K562 (cell line): ENCODE results near the gene TMEM245. TPM values are rescaled to one million over a fixed set of nuclear protein-coding genes. Genes with fewer than 3 reads are reported as not detected.
A peak's percentile ranks its signal among the peaks of the same experiment; 100 is the strongest.

ENCODE experiments used
- CBFA2T2 ChIP-seq: fragments of 450-650 bp; conservative IDR thresholded peaks from 2 replicates; pipeline ENCODE4 v1.6.1; 2017; ENCODE audit warnings: mild to moderate bottlenecking
- CREB3 ChIP-seq: fragments of 450-650 bp; conservative IDR thresholded peaks from 2 replicates; pipeline ENCODE4 v1.6.1; 2016; ENCODE audit warnings: missing genetic modification characterization, low read depth, mild to moderate bottlenecking, missing compliant biosample characterization, moderate library complexity
- CREB5 ChIP-seq: fragments of 250-450 bp; sonication (Bioruptor Pico); IDR thresholded peaks from 2 replicates; pipeline ENCODE4 v1.5.0; 2020; ENCODE audit warnings: mild to moderate bottlenecking
- ELF1 ChIP-seq: fragments of 200-800 bp; sonication (Bioruptor generic); IDR thresholded peaks from 2 replicates; pipeline ENCODE4 v1.6.1; 2016; ENCODE audit warnings: missing genetic modification characterization, missing compliant biosample characterization
- HINFP ChIP-seq: fragments of 450-650 bp; conservative IDR thresholded peaks from 2 replicates; pipeline ENCODE4 v1.6.1; 2016; ENCODE audit warnings: missing genetic modification characterization, low read depth, mild to moderate bottlenecking, control low read depth, missing compliant biosample characterization
- MYC ChIP-seq, 2 experiments: fragments of 250-450 bp in 1 of 2; sonication (Bioruptor Pico) in 1 of 2; IDR thresholded peaks; 2 replicates each; pipeline versions ENCODE4 v1.5.1 to v1.6.1; 2012 to 2021; ENCODE audit warnings: low read depth in 2 of 2, borderline replicate concordance in 1 of 2, improper control_type of control experiment in 1 of 2, low read length in 1 of 2, mild to moderate bottlenecking in 1 of 2, moderate library complexity in 1 of 2
- OTX1 ChIP-seq: fragments of 450-650 bp; formaldehyde crosslinking; IDR thresholded peaks from 2 replicates; pipeline ENCODE4 v1.4.0; 2022; ENCODE audit warnings: mild to moderate bottlenecking
- THRA ChIP-seq: fragments of 450-650 bp; IDR thresholded peaks from 2 replicates; pipeline ENCODE4 v1.6.1; 2017; ENCODE audit warnings: mild to moderate bottlenecking, moderate library complexity
- ZBTB1 ChIP-seq: sonication (generic); formaldehyde crosslinking; IDR thresholded peaks from 2 replicates; pipeline ENCODE4 v1.8.1; 2023; ENCODE audit warnings: missing genetic modification reagents, low read depth, mild to moderate bottlenecking, borderline replicate concordance
- ZNF212 ChIP-seq: fragments of 450-650 bp; formaldehyde crosslinking; IDR thresholded peaks from 2 replicates; pipeline ENCODE4 v1.4.0; 2020; ENCODE audit warnings: mild to moderate bottlenecking
- ZNF76 ChIP-seq: fragments of 250-450 bp; sonication (Bioruptor Pico); IDR thresholded peaks from 2 replicates; pipeline ENCODE4 v1.4.0; 2020; ENCODE audit warnings: mild to moderate bottlenecking, moderate library complexity, borderline replicate concordance
- polyA plus RNA-seq, 8 experiments: library from polyadenylated mRNA; depleted of rRNA in 4 of 8; stranded (reverse) in 5 of 8; unstranded in 3 of 8; fragments of >200 nt; fragmentation: Nextera tagmentation in 2 of 8; fragmentation: Illumina TruSeq in 1 of 8; extraction: Ambion mirVana in 2 of 8; extraction: Trizol in 1 of 8; gene quantifications; 2 replicates each; pipeline versions ENCODE4 v1.2.1 to v1.2.3, GENCODE V29; 2011 to 2014; ENCODE audit warnings: inconsistent platforms in 1 of 8, missing spikeins in 1 of 8
- total RNA-seq, 7 experiments: library from RNA; depleted of rRNA in 6 of 7; stranded (reverse); fragments of >200 nt in 6 of 7; fragmentation: Illumina TruSeq in 2 of 7; extraction: Trizol in 2 of 7; gene quantifications; 2 replicates each; pipeline versions ENCODE4 v1.2.1 to v1.2.3, GENCODE V29; 2011 to 2021; ENCODE audit warnings: low replicate concordance in 1 of 7
- TF ChIP-seq, protein P1 (sequence below): fragments of 450-650 bp; IDR thresholded peaks from 2 replicates; pipeline ENCODE4 v1.6.1; 2016; ENCODE audit warnings: low read depth, mild to moderate bottlenecking, moderate library complexity
- TF ChIP-seq, protein P2 (sequence below): fragments of 450-650 bp; IDR thresholded peaks from 2 replicates; pipeline ENCODE4 v1.6.1; 2018; ENCODE audit warnings: mild to moderate bottlenecking, low read depth; ENCODE audit not compliant: partially characterized antibody
- TF ChIP-seq, protein P3 (sequence below): fragments of 450-650 bp; formaldehyde crosslinking; IDR thresholded peaks from 2 replicates; pipeline ENCODE4 v1.4.0; 2022; ENCODE audit warnings: missing genetic modification characterization

TMEM245 gene
- total and polyA plus RNA-seq, 9 of the 15 experiments (the other 6 are each of a cell fraction or from before 2014, with no cell fraction given), result 8.5 to 43.2 (median 24.3) TPM

- TF ChIP-seq CREB5 (CRISPR knock-in tag), result no peak
- no peak for TF ChIP-seq ELF1
- TF ChIP-seq CREB3 (tag), result no peak
- TF ChIP-seq THRA, result no peak
- no peak for TF ChIP-seq ZNF76 (CRISPR knock-in tag)
- TF ChIP-seq CBFA2T2, result no peak
- TF ChIP-seq HINFP (tag), result no peak
- no peak for TF ChIP-seq ZNF212
- TF ChIP-seq, protein P1, sequence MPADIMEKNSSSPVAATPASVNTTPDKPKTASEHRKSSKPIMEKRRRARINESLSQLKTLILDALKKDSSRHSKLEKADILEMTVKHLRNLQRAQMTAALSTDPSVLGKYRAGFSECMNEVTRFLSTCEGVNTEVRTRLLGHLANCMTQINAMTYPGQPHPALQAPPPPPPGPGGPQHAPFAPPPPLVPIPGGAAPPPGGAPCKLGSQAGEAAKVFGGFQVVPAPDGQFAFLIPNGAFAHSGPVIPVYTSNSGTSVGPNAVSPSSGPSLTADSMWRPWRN, result no peak
- TF ChIP-seq ZBTB1 (CRISPR knock-in tag), result no peak
- peak; percentile 31; the same call in 1 of the 2 replicates for TF ChIP-seq MYC (IDR thresholded peaks at IDR 0.05; ENCODE audit: low read depth, low read length)
- no peak; the same call in 1 of the 2 replicates for TF ChIP-seq MYC (CRISPR knock-in tag; IDR thresholded peaks at IDR 0.05; ENCODE audit: borderline replicate concordance, low read depth)
- TF ChIP-seq, protein P2, sequence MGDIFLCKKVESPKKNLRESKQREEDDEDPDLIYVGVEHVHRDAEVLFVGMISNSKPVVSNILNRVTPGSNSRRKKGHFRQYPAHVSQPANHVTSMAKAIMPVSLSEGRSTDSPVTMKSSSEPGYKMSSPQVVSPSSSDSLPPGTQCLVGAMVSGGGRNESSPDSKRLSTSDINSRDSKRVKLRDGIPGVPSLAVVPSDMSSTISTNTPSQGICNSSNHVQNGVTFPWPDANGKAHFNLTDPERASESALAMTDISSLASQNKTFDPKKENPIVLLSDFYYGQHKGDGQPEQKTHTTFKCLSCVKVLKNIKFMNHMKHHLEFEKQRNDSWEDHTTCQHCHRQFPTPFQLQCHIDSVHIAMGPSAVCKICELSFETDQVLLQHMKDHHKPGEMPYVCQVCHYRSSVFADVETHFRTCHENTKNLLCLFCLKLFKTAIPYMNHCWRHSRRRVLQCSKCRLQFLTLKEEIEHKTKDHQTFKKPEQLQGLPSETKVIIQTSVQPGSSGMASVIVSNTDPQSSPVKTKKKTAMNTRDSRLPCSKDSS, result no peak
- TF ChIP-seq OTX1 (CRISPR knock-in tag), result no peak
- TF ChIP-seq, protein P3, sequence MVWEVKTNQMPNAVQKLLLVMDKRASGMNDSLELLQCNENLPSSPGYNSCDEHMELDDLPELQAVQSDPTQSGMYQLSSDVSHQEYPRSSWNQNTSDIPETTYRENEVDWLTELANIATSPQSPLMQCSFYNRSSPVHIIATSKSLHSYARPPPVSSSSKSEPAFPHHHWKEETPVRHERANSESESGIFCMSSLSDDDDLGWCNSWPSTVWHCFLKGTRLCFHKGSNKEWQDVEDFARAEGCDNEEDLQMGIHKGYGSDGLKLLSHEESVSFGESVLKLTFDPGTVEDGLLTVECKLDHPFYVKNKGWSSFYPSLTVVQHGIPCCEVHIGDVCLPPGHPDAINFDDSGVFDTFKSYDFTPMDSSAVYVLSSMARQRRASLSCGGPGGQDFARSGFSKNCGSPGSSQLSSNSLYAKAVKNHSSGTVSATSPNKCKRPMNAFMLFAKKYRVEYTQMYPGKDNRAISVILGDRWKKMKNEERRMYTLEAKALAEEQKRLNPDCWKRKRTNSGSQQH, result peak; percentile 45; the same call in 1 of the 2 replicates
Observed at GRCh38 chr9:109012009-109012875, 107.5 kb downstream of the TMEM245 start (continued).
